Loucy (cell line): ENCODE data around the gene FUOM.
A peak's percentile ranks its signal among the peaks of the same experiment; 100 is the strongest.

Experiments
- H2AFZ ChIP-seq: fragments of 200-600 bp; sonication (generic); 2 replicates; pipeline ENCODE4 v1.6.0; 2016; ENCODE audit warnings: antibody characterized with exemption, mild to moderate bottlenecking, low read length, moderate library complexity
- H3F3A ChIP-seq: fragments of 200-600 bp; 2 replicates; pipeline ENCODE4 v1.6.0; 2016; ENCODE audit warnings: antibody characterized with exemption, low read depth, mild to moderate bottlenecking
- H3K27me3 ChIP-seq: fragments of 200-600 bp; sonication (generic); 2 replicates; pipeline ENCODE4 v1.6.1; 2014; ENCODE audit warnings: low read length, mild to moderate bottlenecking; ENCODE audit not compliant: insufficient read depth, poor library complexity, severe bottlenecking
- H3K36me3 ChIP-seq: fragments of 200-600 bp; sonication (generic); 2 replicates; pipeline ENCODE4 v1.6.1; 2016; ENCODE audit warnings: low read length; ENCODE audit not compliant: insufficient read depth
- H3K4me1 ChIP-seq: fragments of 200-600 bp; sonication (generic); 2 replicates; pipeline ENCODE4 v1.5.1; 2014; ENCODE audit warnings: low read length, mild to moderate bottlenecking; ENCODE audit not compliant: insufficient read depth, poor library complexity, severe bottlenecking
- H3K4me2 ChIP-seq: fragments of 200-600 bp; sonication (generic); 2 replicates; pipeline ENCODE4 v1.6.0; 2014; ENCODE audit warnings: antibody characterized with exemption, low read length, low read depth, mild to moderate bottlenecking; ENCODE audit not compliant: poor library complexity, severe bottlenecking
- H3K4me3 ChIP-seq: fragments of 200-600 bp; sonication (generic); 2 replicates; pipeline ENCODE4 v1.5.1; 2014; ENCODE audit warnings: low read length, mild to moderate bottlenecking, mixed read lengths; ENCODE audit not compliant: poor library complexity, severe bottlenecking
- H3K79me2 ChIP-seq: fragments of 200-600 bp; sonication (generic); 2 replicates; pipeline ENCODE4 v1.6.1; 2014; ENCODE audit warnings: low read length; ENCODE audit not compliant: insufficient read depth
- H3K9ac ChIP-seq: fragments of 200-600 bp; sonication (generic); 2 replicates; pipeline ENCODE4 v1.6.0; 2014; ENCODE audit warnings: mild to moderate bottlenecking, low read depth, low read length, moderate library complexity; ENCODE audit not compliant: poor library complexity, severe bottlenecking
- H3K9me2 ChIP-seq: fragments of 200-600 bp; sonication (generic); replicated peaks from 2 replicates; pipeline ENCODE4 v1.6.1; 2016; ENCODE audit warnings: low read depth, low read length, mixed read lengths
- H3K9me3 ChIP-seq: fragments of 200-600 bp; sonication (generic); 2 replicates; pipeline ENCODE4 v1.6.1; 2014; ENCODE audit warnings: mild to moderate bottlenecking, antibody characterized with exemption, low read length, low read depth; ENCODE audit not compliant: insufficient read depth
- H4K20me1 ChIP-seq: fragments of 200-600 bp; sonication (generic); 2 replicates; pipeline ENCODE4 v1.6.0; 2014; ENCODE audit warnings: antibody characterized with exemption, low read length, mild to moderate bottlenecking; ENCODE audit not compliant: insufficient read depth, poor library complexity, severe bottlenecking
- CTCF ChIP-seq: fragments of 200-600 bp; sonication (generic); conservative IDR thresholded peaks from 2 replicates; pipeline ENCODE4 v1.5.1; 2014; ENCODE audit warnings: mild to moderate bottlenecking, antibody characterized with exemption, low read length
- EZH2phosphoT487 ChIP-seq: fragments of 200-600 bp; IDR thresholded peaks from 2 replicates; pipeline ENCODE4 v1.6.1; 2018; ENCODE audit warnings: antibody characterized with exemption, mild to moderate bottlenecking, moderate library complexity, borderline replicate concordance

The FUOM gene

GRCh38 chr10:133394064-133394663 is 36.3 kb upstream of the FUOM start, which contains the start of gene MTG1:
Gene MTG1, plus strand, starts transcription at chr10:133394157. Its CDS starts 64 bp downstream, at chr10:133394221.
- Histone ChIP-seq H3K4me2 (peak within 1 kb of the TSS; percentile 99), H4K20me1 (peaks cover 14% of the 10 kb centered on the region), H3K36me3 (peaks cover 9% of the 10 kb centered on the region), H2AFZ (peak within 1 kb of the TSS; percentile 87), H3F3A (peaks cover 10% of the 10 kb centered on the region; the same call in 1 of the 2 replicates), H3K9me2 (no peaks in the 10 kb centered on the region), H3K79me2 (peaks cover 44% of the 10 kb centered on the region), H3K4me3 (peak within 1 kb of the TSS; percentile 100), H3K4me1 (peaks cover 56% of the 10 kb centered on the region), H3K27me3 (no peaks in the 10 kb centered on the region), H3K9me3 (no peaks in the 10 kb centered on the region), H3K9ac (peak within 1 kb of the TSS; percentile 99)
- TF ChIP-seq EZH2phosphoT487 = no peak
- TF ChIP-seq CTCF = no peak

GRCh38 chr10:133393401-133394063 is 35.7 kb upstream of the FUOM start:
- Histone ChIP-seq H3K9ac (peak overlapping the region; percentile 99), H3K27me3 (no peaks in the 10 kb centered on the region), H2AFZ (peak overlapping the region; percentile 87), H3K9me2 (no peaks in the 10 kb centered on the region), H3K79me2 (peaks cover 39% of the 10 kb centered on the region), H3F3A (peaks cover 10% of the 10 kb centered on the region; the same call in 1 of the 2 replicates), H3K4me2 (peak overlapping the region; percentile 99), H3K36me3 (peaks cover 3% of the 10 kb centered on the region), H3K4me3 (peak overlapping the region; percentile 100), H3K4me1 (peaks cover 59% of the 10 kb centered on the region), H4K20me1 (peaks cover 14% of the 10 kb centered on the region), H3K9me3 (no peaks in the 10 kb centered on the region)
- TF ChIP-seq CTCF (no peak), EZH2phosphoT487 (no peak)

- Histone ChIP-seq H3K4me3 (no peak overlapping the region), H3K9me3 (no peaks in the 10 kb centered on the region), H3K4me2 (no peak overlapping the region), H3K27me3 (no peaks in the 10 kb centered on the region), H3K9me2 (no peaks in the 10 kb centered on the region), H3K36me3 (no peaks in the 10 kb centered on the region), H3K4me1 (peaks cover 65% of the 10 kb centered on the region), H2AFZ (no peak overlapping the region), H3K79me2 (peaks cover 26% of the 10 kb centered on the region), H4K20me1 (peaks cover 14% of the 10 kb centered on the region), H3F3A (peaks cover 10% of the 10 kb centered on the region; the same call in 1 of the 2 replicates), H3K9ac (no peak overlapping the region)
- no peak for TF ChIP-seq CTCF
- no peak for TF ChIP-seq EZH2phosphoT487
Measured at GRCh38 chr10:133391761-133392518, 34.1 kb upstream of the FUOM start.
